Testis (tissue), 2 donors: ENCODE results near the gene VIPR1.

ENCODE experiments used
- CTCF ChIP-seq, 3 experiments: fragments of 450-650 bp in 2 of 3; fragments of 200-600 bp in 1 of 3; sonication (generic) in 1 of 3; IDR thresholded peaks; one replicate each; pipeline ENCODE4 v1.5.1; 2016 to 2019; ENCODE audit warnings: antibody characterized with exemption in 3 of 3, mild to moderate bottlenecking in 2 of 3, moderate library complexity in 1 of 3
- POLR2A ChIP-seq: fragments of 450-650 bp; IDR thresholded peaks from one replicate; pipeline ENCODE4 v1.6.1; 2017; ENCODE audit warnings: antibody characterized with exemption, mild to moderate bottlenecking, moderate library complexity

- TF ChIP-seq POLR2A = no peak
- no peak for TF ChIP-seq CTCF (IDR thresholded peaks at IDR 0.05)
Measured at GRCh38 chr3:42503957-42504333, 1.5 kb downstream of the VIPR1 start.
